Vagina (tissue), 2 donors: ENCODE measurements around the gene HELZ.
"Not testable (repeated sequence)": the region's sequence is repeated elsewhere in the genome, so short reads cannot be mapped to it uniquely, and the experiment has no call there.

Experiments
- CTCF ChIP-seq, 3 experiments: fragments of 450-650 bp in 2 of 3; fragments of 200-600 bp in 1 of 3; sonication (generic) in 1 of 3; IDR thresholded peaks; one replicate each; pipeline ENCODE4 v1.5.1; 2017 to 2019; ENCODE audit warnings: antibody characterized with exemption in 3 of 3, mild to moderate bottlenecking in 2 of 3, moderate library complexity in 2 of 3
- POLR2A ChIP-seq, 2 donors: fragments of 450-650 bp; IDR thresholded peaks; one replicate each; pipeline ENCODE4 v1.6.1; 2017; ENCODE audit warnings: antibody characterized with exemption in 2 of 2, mild to moderate bottlenecking in 2 of 2, moderate library complexity in 2 of 2
- POLR2AphosphoS5 ChIP-seq, 2 donors: sonication (generic); formaldehyde crosslinking; IDR thresholded peaks; one replicate each; pipeline ENCODE4 v1.9.0; 2017; ENCODE audit warnings: antibody characterized with exemption in 2 of 2, mild to moderate bottlenecking in 2 of 2, low read depth in 1 of 2; ENCODE audit not compliant: insufficient read depth in 1 of 2

GRCh38 chr17:67286826-67287225, 41.8 kb upstream of the HELZ start:
- TF ChIP-seq CTCF (IDR thresholded peaks at IDR 0.05); POLR2A (IDR thresholded peaks at IDR 0.05); POLR2AphosphoS5 (IDR thresholded peaks at IDR 0.05; ENCODE audit: insufficient read depth in 1 of 2, low read depth in 1 of 2): not testable (repeated sequence)
